Measurements from ENCODE around the gene FAM193A.
A peak's percentile ranks its signal among the peaks of the same experiment; 100 is the strongest.
"Not testable (repeated sequence)": the region's sequence is repeated elsewhere in the genome, so short reads cannot be mapped to it uniquely, and the experiment has no call there.

FAM193A gene

GRCh38 chr4:2732526-2732925, 196.1 kb downstream of the FAM193A start:
- no peak for DNase-seq

- DNase-seq = no peak
Observed at GRCh38 chr4:2733001-2733843, 196.8 kb downstream of the FAM193A start.

- no peak for DNase-seq
Observed at GRCh38 chr4:2733844-2734574, 197.6 kb downstream of the FAM193A start.

GRCh38 chr4:2734612-2735011, 198.2 kb downstream of the FAM193A start:
- DNase-seq = no peak

- DNase-seq = no peak
Observed at GRCh38 chr4:2735869-2736268, 199.4 kb downstream of the FAM193A start.

- DNase-seq = not testable (repeated sequence)
Observed at GRCh38 chr4:2738296-2738695, 201.8 kb downstream of the FAM193A start.

- DNase-seq = no peak
Observed at GRCh38 chr4:2741626-2742025, 205.2 kb downstream of the FAM193A start.

- DNase-seq = no peak
Observed at GRCh38 chr4:2742081-2742822, 205.8 kb downstream of the FAM193A start.

GRCh38 chr4:2742823-2743517, 206.5 kb downstream of the FAM193A start:
- DNase-seq = no peak

GRCh38 chr4:2743518-2744445, 207.3 kb downstream of the FAM193A start:
- DNase-seq = no peak

- DNase-seq = no peak
Observed at GRCh38 chr4:2744576-2745270, 208.3 kb downstream of the FAM193A start.

- DNase-seq = no peak
Observed at GRCh38 chr4:2745516-2745915, 209.1 kb downstream of the FAM193A start.

GRCh38 chr4:2745981-2746806, 209.7 kb downstream of the FAM193A start:
- peak; percentile 98 for DNase-seq

GRCh38 chr4:2746891-2747695, 210.6 kb downstream of the FAM193A start:
- DNase-seq = peak; percentile 31

- DNase-seq = no peak
Observed at GRCh38 chr4:2750719-2751605, 214.5 kb downstream of the FAM193A start.

GRCh38 chr4:2753436-2753835, 217.0 kb downstream of the FAM193A start:
- no peak for DNase-seq

- no peak for DNase-seq
Observed at GRCh38 chr4:2754848-2755819, 218.7 kb downstream of the FAM193A start.

Data from activated CD4-positive, alpha-beta T cell treated with anti-CD3 and anti-CD28 coated beads, Interleukin-2, Interleukin-6, amounts not matched to agents 100 ng/mL and 50 ng/mL, durations not matched to agents 16 hours and 8 hours (primary cell).